AG08395 (cell line): ENCODE measurements around the gene ECE1.
"Not testable (repeated sequence)": the region's sequence is repeated elsewhere in the genome, so short reads cannot be mapped to it uniquely, and the experiment has no call there.

Experiments used
- DNase-seq: peaks from one replicate; pipeline ENCODE4 v3.0.0; 2012; ENCODE audit warnings: mixed read lengths, low spot score

The ECE1 gene

GRCh38 chr1:21219674-21220073 is 70.6 kb downstream of the ECE1 start:
- DNase-seq, result no peak

- DNase-seq, result peak; percentile 46
Observed at GRCh38 chr1:21217812-21218596, 72.3 kb downstream of the ECE1 start.

GRCh38 chr1:21216835-21217811 is 73.1 kb downstream of the ECE1 start:
- peak; percentile 33 for DNase-seq

GRCh38 chr1:21212126-21212525 is 78.1 kb downstream of the ECE1 start:
- peak; percentile 38 for DNase-seq

- not testable (repeated sequence) for DNase-seq
Observed at GRCh38 chr1:21208137-21208700, 82.0 kb downstream of the ECE1 start.

- DNase-seq, result no peak
Observed at GRCh38 chr1:21206117-21206516, 84.1 kb downstream of the ECE1 start.

- DNase-seq, result no peak
Observed at GRCh38 chr1:21205416-21205815, 84.8 kb downstream of the ECE1 start.

- DNase-seq, result no peak
Observed at GRCh38 chr1:21201650-21202049, 88.6 kb downstream of the ECE1 start.

GRCh38 chr1:21201238-21201637 is 89.0 kb downstream of the ECE1 start:
- DNase-seq, result not testable (repeated sequence)

GRCh38 chr1:21200767-21201166 is 89.5 kb downstream of the ECE1 start:
- DNase-seq, result no peak

- no peak for DNase-seq
Observed at GRCh38 chr1:21198929-21199328, 91.3 kb downstream of the ECE1 start.

GRCh38 chr1:21192871-21193270 is 97.4 kb downstream of the ECE1 start:
- no peak for DNase-seq

- DNase-seq, result no peak
Observed at GRCh38 chr1:21192284-21192683, 98.0 kb downstream of the ECE1 start.

GRCh38 chr1:21190771-21191170 is 99.5 kb downstream of the ECE1 start:
- DNase-seq, result not testable (repeated sequence)

GRCh38 chr1:21189906-21190500 is 100.3 kb downstream of the ECE1 start:
- DNase-seq, result no peak

GRCh38 chr1:21189421-21189820 is 100.8 kb downstream of the ECE1 start:
- no peak for DNase-seq

GRCh38 chr1:21188235-21188634 is 102.0 kb downstream of the ECE1 start:
- no peak for DNase-seq

- DNase-seq, result no peak
Observed at GRCh38 chr1:21185221-21185731, 105.0 kb downstream of the ECE1 start.

GRCh38 chr1:21184276-21184675 is 106.0 kb downstream of the ECE1 start:
- no peak for DNase-seq

- peak; percentile 35 for DNase-seq
Observed at GRCh38 chr1:21182181-21182731, 108.0 kb downstream of the ECE1 start.

GRCh38 chr1:21178271-21178670 is 112.0 kb downstream of the ECE1 start:
- not testable (repeated sequence) for DNase-seq
